ENCODE measurements around the gene SLC6A2. TPM values are rescaled to one million over a fixed set of nuclear protein-coding genes. Genes with fewer than 3 reads are reported as not detected.

SLC6A2 gene
- total RNA-seq, 2 donors from 2014 or later = 1.1 TPM; not detected in 1

DNA sequence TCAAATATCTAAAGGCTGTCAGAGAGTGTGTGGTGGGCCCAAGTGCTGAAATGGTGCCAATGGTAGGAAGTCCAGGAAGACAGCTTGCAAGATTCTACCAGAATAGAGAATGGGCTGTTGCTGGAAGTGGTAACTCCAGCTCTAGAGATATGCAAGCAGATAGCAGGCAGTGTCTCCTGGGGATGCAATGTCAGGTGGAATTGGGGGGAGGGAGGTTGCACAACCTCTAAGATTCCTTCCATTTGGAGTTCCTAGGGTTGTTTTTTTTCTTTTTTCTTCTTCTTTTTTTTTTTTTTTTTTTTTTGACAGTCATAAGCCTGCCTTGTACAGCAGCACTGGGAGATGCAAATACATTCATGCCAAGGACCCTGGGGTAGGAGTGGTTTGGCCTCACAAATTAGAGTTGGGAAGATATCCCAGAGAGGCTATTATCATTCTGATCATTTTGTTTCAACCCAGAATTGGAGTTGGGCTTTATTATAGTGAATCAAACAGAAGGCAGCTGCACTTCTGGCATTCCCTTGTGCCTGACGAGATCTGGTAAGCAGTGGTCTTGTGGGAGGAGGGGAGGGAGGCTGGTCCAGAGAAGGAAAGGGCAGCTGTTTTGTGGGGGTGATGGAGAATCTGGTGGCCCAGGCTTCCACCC is 51.1 kb downstream of the SLC6A2 start:
- Mint-ChIP-seq H3K27me3 (ENCODE audit: insufficient read depth) (peaks cover 2% of the 10 kb centered on the region), H3K4me3 (no peak overlapping the region), H3K9me3 (no peaks in the 10 kb centered on the region), H3K27ac (no peak overlapping the region), H3K36me3 (ENCODE audit: low read depth) (no peaks in the 10 kb centered on the region), H3K4me1 (no peaks in the 10 kb centered on the region)
- H3K4me1 ChIP-seq (ENCODE audit: control insufficient read depth, insufficient read depth, low read length) = no peaks in the 10 kb centered on the region
- H3K27ac ChIP-seq (ENCODE audit: low read depth, low read length) = no peak overlapping the region
- TF ChIP-seq, protein P1, sequence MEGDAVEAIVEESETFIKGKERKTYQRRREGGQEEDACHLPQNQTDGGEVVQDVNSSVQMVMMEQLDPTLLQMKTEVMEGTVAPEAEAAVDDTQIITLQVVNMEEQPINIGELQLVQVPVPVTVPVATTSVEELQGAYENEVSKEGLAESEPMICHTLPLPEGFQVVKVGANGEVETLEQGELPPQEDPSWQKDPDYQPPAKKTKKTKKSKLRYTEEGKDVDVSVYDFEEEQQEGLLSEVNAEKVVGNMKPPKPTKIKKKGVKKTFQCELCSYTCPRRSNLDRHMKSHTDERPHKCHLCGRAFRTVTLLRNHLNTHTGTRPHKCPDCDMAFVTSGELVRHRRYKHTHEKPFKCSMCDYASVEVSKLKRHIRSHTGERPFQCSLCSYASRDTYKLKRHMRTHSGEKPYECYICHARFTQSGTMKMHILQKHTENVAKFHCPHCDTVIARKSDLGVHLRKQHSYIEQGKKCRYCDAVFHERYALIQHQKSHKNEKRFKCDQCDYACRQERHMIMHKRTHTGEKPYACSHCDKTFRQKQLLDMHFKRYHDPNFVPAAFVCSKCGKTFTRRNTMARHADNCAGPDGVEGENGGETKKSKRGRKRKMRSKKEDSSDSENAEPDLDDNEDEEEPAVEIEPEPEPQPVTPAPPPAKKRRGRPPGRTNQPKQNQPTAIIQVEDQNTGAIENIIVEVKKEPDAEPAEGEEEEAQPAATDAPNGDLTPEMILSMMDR (conservative IDR thresholded peaks at IDR 0.05) = no peak
- peak; percentile 28 for DNase-seq
- 79% methylated on average over 1 of the region's 1 CpG; no CpG with 5 or more reads in 1 of the 2 experiments for WGBS, 2 experiments (ENCODE audit: insufficient coverage in 1 of 2, insufficient read length in 1 of 2)
- no peaks in the 10 kb centered on the region for H3K9me3 ChIP-seq (ENCODE audit: control insufficient read depth, low read length)
- H3K36me3 ChIP-seq (ENCODE audit: control insufficient read depth, insufficient read depth, low read length) = no peaks in the 10 kb centered on the region
- H3K9ac ChIP-seq (ENCODE audit: extremely low read depth, low read length, poor library complexity, severe bottlenecking) = no peak overlapping the region
- H3K27me3 ChIP-seq (ENCODE audit: control insufficient read depth, insufficient read depth, low read length, poor library complexity, severe bottlenecking) = peaks cover 6% of the 10 kb centered on the region
- H3K4me3 ChIP-seq (ENCODE audit: low read length) = no peak overlapping the region

DNA sequence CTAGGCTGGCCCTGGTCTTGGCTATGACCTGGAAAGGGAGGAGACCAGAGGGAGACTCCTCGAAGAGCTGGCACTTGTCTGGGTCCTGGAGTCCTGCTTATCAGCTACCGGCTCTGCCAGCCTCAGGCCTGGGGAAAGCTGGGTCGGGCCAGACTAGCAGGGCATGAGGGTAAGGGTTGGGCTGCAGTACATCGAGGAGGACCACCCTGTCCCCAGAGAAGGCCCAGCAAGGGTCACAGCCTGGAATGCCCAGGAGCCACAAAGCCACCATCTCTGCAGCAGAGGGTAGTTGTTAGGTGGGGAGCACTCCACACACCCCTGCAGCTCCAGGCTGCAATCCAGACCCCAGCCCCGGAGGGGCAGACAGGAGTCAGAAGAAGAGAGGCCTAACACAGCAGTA is 54.0 kb downstream of the SLC6A2 start:
- Mint-ChIP-seq H3K4me1 (no peaks in the 10 kb centered on the region), H3K27me3 (ENCODE audit: insufficient read depth) (peaks cover 5% of the 10 kb centered on the region), H3K27ac (no peak overlapping the region), H3K36me3 (ENCODE audit: low read depth) (no peaks in the 10 kb centered on the region), H3K9me3 (no peaks in the 10 kb centered on the region), H3K4me3 (no peak overlapping the region)
- TF ChIP-seq, protein P1 (conservative IDR thresholded peaks at IDR 0.05) = no peak
- H3K9ac ChIP-seq (ENCODE audit: extremely low read depth, low read length, poor library complexity, severe bottlenecking) = no peak overlapping the region
- 84 to 86% methylated on average over 3 to 5 of the region's 5 CpGs for WGBS, 2 experiments (ENCODE audit: insufficient coverage in 1 of 2, insufficient read length in 1 of 2)
- no peak overlapping the region for H3K4me3 ChIP-seq (ENCODE audit: low read length)
- H3K36me3 ChIP-seq (ENCODE audit: control insufficient read depth, insufficient read depth, low read length) = no peaks in the 10 kb centered on the region
- DNase-seq = peak; percentile 35
- no peaks in the 10 kb centered on the region for H3K4me1 ChIP-seq (ENCODE audit: control insufficient read depth, insufficient read depth, low read length)
- no peak overlapping the region for H3K27ac ChIP-seq (ENCODE audit: low read depth, low read length)
- no peaks in the 10 kb centered on the region for H3K9me3 ChIP-seq (ENCODE audit: control insufficient read depth, low read length)
- H3K27me3 ChIP-seq (ENCODE audit: control insufficient read depth, insufficient read depth, low read length, poor library complexity, severe bottlenecking) = peaks cover 8% of the 10 kb centered on the region

DNA sequence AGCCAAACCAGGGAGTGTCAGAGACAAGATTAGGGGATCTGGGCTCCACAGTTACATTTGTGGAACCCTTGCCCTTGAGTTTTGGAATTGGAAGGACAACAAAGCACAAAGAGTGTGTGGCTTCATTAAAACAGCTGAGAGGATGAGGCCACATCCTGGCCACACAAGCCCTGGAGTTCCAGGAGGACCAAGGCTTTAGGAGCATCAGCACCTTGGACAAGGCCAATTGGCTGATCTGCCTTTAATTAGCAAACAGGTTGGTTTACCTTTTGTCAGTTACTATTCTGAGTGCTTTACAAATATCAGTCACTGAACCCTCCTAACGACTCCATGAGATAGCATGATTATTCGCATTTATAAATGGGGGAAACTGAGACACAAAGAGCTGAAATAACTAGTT is 54.7 kb downstream of the SLC6A2 start:
- DNase-seq = peak; percentile 82

More for the DNA sequence above, 54.7 kb downstream of the SLC6A2 start:
- TF ChIP-seq, protein P1 (conservative IDR thresholded peaks at IDR 0.05) = no peak
- Mint-ChIP-seq H3K9me3 (no peaks in the 10 kb centered on the region), H3K27me3 (ENCODE audit: insufficient read depth) (peaks cover 5% of the 10 kb centered on the region), H3K36me3 (ENCODE audit: low read depth) (no peaks in the 10 kb centered on the region), H3K4me1 (no peaks in the 10 kb centered on the region), H3K4me3 (no peak overlapping the region), H3K27ac (no peak overlapping the region)
- Histone ChIP-seq H3K4me3 (ENCODE audit: low read length) (no peak overlapping the region), H3K36me3 (ENCODE audit: control insufficient read depth, insufficient read depth, low read length) (no peaks in the 10 kb centered on the region), H3K9me3 (ENCODE audit: control insufficient read depth, low read length) (no peaks in the 10 kb centered on the region), H3K9ac (ENCODE audit: extremely low read depth, low read length, poor library complexity, severe bottlenecking) (no peak overlapping the region), H3K27me3 (ENCODE audit: control insufficient read depth, insufficient read depth, low read length, poor library complexity, severe bottlenecking) (peaks cover 8% of the 10 kb centered on the region), H3K4me1 (ENCODE audit: control insufficient read depth, insufficient read depth, low read length) (no peaks in the 10 kb centered on the region), H3K27ac (ENCODE audit: low read depth, low read length) (no peak overlapping the region)
- 42 to 59% methylated on average over 2 of the region's 2 CpGs for WGBS, 2 experiments (ENCODE audit: insufficient coverage in 1 of 2, insufficient read length in 1 of 2)
